HG03442 (cell line): ENCODE measurements around the gene PFKFB4.

Source experiments
- ATAC-seq: cut with Tn5 transposase; IDR thresholded peaks from one replicate; pipeline ENCODE4 v1.9.1; 2021; ENCODE audit warnings: mild to moderate bottlenecking, moderate library complexity; ENCODE audit not compliant: unreplicated experiment

The PFKFB4 gene

GRCh38 chr3:48585411-48585810 is 28.8 kb upstream of the PFKFB4 start:
- ATAC-seq, result no peak

GRCh38 chr3:48584836-48585235 is 28.2 kb upstream of the PFKFB4 start:
- ATAC-seq, result no peak

GRCh38 chr3:48581621-48582481 is 25.2 kb upstream of the PFKFB4 start:
- ATAC-seq, result no peak

GRCh38 chr3:48576647-48577046 is 20.0 kb upstream of the PFKFB4 start:
- no peak for ATAC-seq

- ATAC-seq, result no peak
Observed at GRCh38 chr3:48575366-48575765, 18.8 kb upstream of the PFKFB4 start.

- ATAC-seq, result no peak
Observed at GRCh38 chr3:48573973-48574585, 17.5 kb upstream of the PFKFB4 start.

- no peak for ATAC-seq
Observed at GRCh38 chr3:48572517-48572916, 15.9 kb upstream of the PFKFB4 start.

GRCh38 chr3:48571938-48572337 is 15.3 kb upstream of the PFKFB4 start:
- ATAC-seq, result no peak

GRCh38 chr3:48569808-48570450 is 13.3 kb upstream of the PFKFB4 start:
- ATAC-seq, result no peak

- ATAC-seq, result no peak
Observed at GRCh38 chr3:48569400-48569799, 12.8 kb upstream of the PFKFB4 start.

GRCh38 chr3:48568476-48568875 is 11.9 kb upstream of the PFKFB4 start:
- ATAC-seq, result no peak

- no peak for ATAC-seq
Observed at GRCh38 chr3:48567500-48567899, 10.9 kb upstream of the PFKFB4 start.

- no peak for ATAC-seq
Observed at GRCh38 chr3:48567090-48567489, 10.5 kb upstream of the PFKFB4 start.

- ATAC-seq, result no peak
Observed at GRCh38 chr3:48566401-48566760, 9.8 kb upstream of the PFKFB4 start.

- no peak for ATAC-seq
Observed at GRCh38 chr3:48565591-48566400, 9.2 kb upstream of the PFKFB4 start.

- ATAC-seq, result no peak
Observed at GRCh38 chr3:48565186-48565585, 8.6 kb upstream of the PFKFB4 start.

GRCh38 chr3:48564667-48565066 is 8.1 kb upstream of the PFKFB4 start:
- ATAC-seq, result no peak

GRCh38 chr3:48564022-48564421 is 7.4 kb upstream of the PFKFB4 start:
- no peak for ATAC-seq

- no peak for ATAC-seq
Observed at GRCh38 chr3:48563382-48563918, 6.8 kb upstream of the PFKFB4 start, which contains the start of gene UCN2. TSS of gene UCN2 (minus strand) at chr3:48563781. CDS start at chr3:48563124, 657 bp downstream.

GRCh38 chr3:48562367-48563095 is 5.9 kb upstream of the PFKFB4 start:
- ATAC-seq, result no peak
